Measurements from ENCODE around the gene SIRT7. TPM values are rescaled to one million over a fixed set of nuclear protein-coding genes. Genes with fewer than 3 reads are reported as not detected.

SIRT7 gene
- total RNA-seq, 2 experiments from 2014 or later = 49.1 to 69.3 TPM

- Histone ChIP-seq H3K4me1 (ENCODE audit: insufficient read depth, low read length, poor library complexity, severe bottlenecking) (peaks cover 23% of the 10 kb centered on the region), H2AFZ (ENCODE audit: low read length) (no peak overlapping the region), H3K79me2 (ENCODE audit: insufficient read depth, low read depth, low read length) (peaks cover 35% of the 10 kb centered on the region), H3K27ac (ENCODE audit: low read depth, low read length, poor library complexity, severe bottlenecking) (no peak overlapping the region), H3K4me2 (ENCODE audit: low read length) (no peak overlapping the region), H3K36me3 (ENCODE audit: insufficient read depth, low read length) (peaks cover 61% of the 10 kb centered on the region), H3K9me3 (ENCODE audit: low read length) (no peaks in the 10 kb centered on the region), H4K20me1 (ENCODE audit: insufficient read depth, low read length) (peaks cover 2% of the 10 kb centered on the region; the same call in 1 of the 2 replicates), H3K9me2 (ENCODE audit: insufficient read depth, low read length) (no peaks in the 10 kb centered on the region), H3K4me3 (ENCODE audit: low read depth, low read length, poor library complexity, severe bottlenecking) (no peak overlapping the region)
- CTCF ChIA-PET (ENCODE audit: unreplicated experiment) = no interaction called here
- no TSS peak for BruUV-seq (replicated peaks)
- intact Hi-C loops (cut with micrococcal nuclease; ENCODE audit: unreplicated experiment) = no loop called here
- DNase-seq (ENCODE audit: low spot score) = no peak
- no peak for TF ChIP-seq EZH2phosphoT487 (IDR thresholded peaks at IDR 0.05; ENCODE audit: borderline replicate concordance, low read depth, low read length)
- TF ChIP-seq, protein P1, sequence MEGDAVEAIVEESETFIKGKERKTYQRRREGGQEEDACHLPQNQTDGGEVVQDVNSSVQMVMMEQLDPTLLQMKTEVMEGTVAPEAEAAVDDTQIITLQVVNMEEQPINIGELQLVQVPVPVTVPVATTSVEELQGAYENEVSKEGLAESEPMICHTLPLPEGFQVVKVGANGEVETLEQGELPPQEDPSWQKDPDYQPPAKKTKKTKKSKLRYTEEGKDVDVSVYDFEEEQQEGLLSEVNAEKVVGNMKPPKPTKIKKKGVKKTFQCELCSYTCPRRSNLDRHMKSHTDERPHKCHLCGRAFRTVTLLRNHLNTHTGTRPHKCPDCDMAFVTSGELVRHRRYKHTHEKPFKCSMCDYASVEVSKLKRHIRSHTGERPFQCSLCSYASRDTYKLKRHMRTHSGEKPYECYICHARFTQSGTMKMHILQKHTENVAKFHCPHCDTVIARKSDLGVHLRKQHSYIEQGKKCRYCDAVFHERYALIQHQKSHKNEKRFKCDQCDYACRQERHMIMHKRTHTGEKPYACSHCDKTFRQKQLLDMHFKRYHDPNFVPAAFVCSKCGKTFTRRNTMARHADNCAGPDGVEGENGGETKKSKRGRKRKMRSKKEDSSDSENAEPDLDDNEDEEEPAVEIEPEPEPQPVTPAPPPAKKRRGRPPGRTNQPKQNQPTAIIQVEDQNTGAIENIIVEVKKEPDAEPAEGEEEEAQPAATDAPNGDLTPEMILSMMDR (conservative IDR thresholded peaks at IDR 0.05; ENCODE audit: low read length) = no peak
- POLR2A ChIA-PET = no interaction called here
Observed at GRCh38 chr17:81895400-81895799, 22.6 kb downstream of the SIRT7 start.

- ChIA-PET CTCF (ENCODE audit: unreplicated experiment) (no interaction called here), POLR2A (interaction anchor here (1.8 kb wide), 1 partner anchor 17 kb away, joined by 4 read pairs; no protein-coding TSS in a partner anchor)
- Histone ChIP-seq H3K79me2 (ENCODE audit: insufficient read depth, low read depth, low read length) (peaks cover 70% of the 10 kb centered on the region), H4K20me1 (ENCODE audit: insufficient read depth, low read length) (peaks cover 22% of the 10 kb centered on the region), H3K36me3 (ENCODE audit: insufficient read depth, low read length) (peaks cover 64% of the 10 kb centered on the region), H3K4me1 (ENCODE audit: insufficient read depth, low read length, poor library complexity, severe bottlenecking) (peaks cover 35% of the 10 kb centered on the region), H3K4me3 (ENCODE audit: low read depth, low read length, poor library complexity, severe bottlenecking) (peak overlapping the region; percentile 77), H3K27ac (ENCODE audit: low read depth, low read length, poor library complexity, severe bottlenecking) (peak overlapping the region; percentile 91), H3K4me2 (ENCODE audit: low read length) (peak overlapping the region; percentile 92), H3K9me3 (ENCODE audit: low read length) (no peaks in the 10 kb centered on the region), H2AFZ (ENCODE audit: low read length) (no peak overlapping the region), H3K9me2 (ENCODE audit: insufficient read depth, low read length) (no peaks in the 10 kb centered on the region)
- intact Hi-C loops (cut with micrococcal nuclease; ENCODE audit: unreplicated experiment) = loop anchor here (1.0 to 5.0 kb wide), 6 partner anchors 17 to 131 kb away; partner anchors contain the start of genes ARHGDIA, CENPX, MCRIP1 and PCYT2
- no peak for TF ChIP-seq EZH2phosphoT487 (IDR thresholded peaks at IDR 0.05; ENCODE audit: borderline replicate concordance, low read depth, low read length)
- TF ChIP-seq, protein P1 (conservative IDR thresholded peaks at IDR 0.05; ENCODE audit: low read length) = no peak
- DNase-seq (ENCODE audit: low spot score) = no peak
- BruUV-seq (replicated peaks) = no TSS peak
Observed at GRCh38 chr17:81891303-81891552, 26.7 kb downstream of the SIRT7 start.

- peaks cover 70% of the 10 kb centered on the region for H3K79me2 ChIP-seq (ENCODE audit: insufficient read depth, low read depth, low read length)
- intact Hi-C loops (cut with micrococcal nuclease; ENCODE audit: unreplicated experiment) = loop anchor here (1.0 to 5.0 kb wide), 6 partner anchors 16 to 132 kb away; partner anchors contain the start of genes ARHGDIA, CENPX, MCRIP1 and PCYT2
- CTCF ChIA-PET (ENCODE audit: unreplicated experiment) = no interaction called here
Observed at GRCh38 chr17:81890447-81891302, 27.3 kb downstream of the SIRT7 start.

More at GRCh38 chr17:81890447-81891302, 27.3 kb downstream of the SIRT7 start:
- TF ChIP-seq, protein P1 (conservative IDR thresholded peaks at IDR 0.05; ENCODE audit: low read length) = no peak
- TF ChIP-seq EZH2phosphoT487 (IDR thresholded peaks at IDR 0.05; ENCODE audit: borderline replicate concordance, low read depth, low read length) = no peak
- H3K4me1 ChIP-seq (ENCODE audit: insufficient read depth, low read length, poor library complexity, severe bottlenecking) = peaks cover 35% of the 10 kb centered on the region
- peak overlapping the region; percentile 92 for H3K4me2 ChIP-seq (ENCODE audit: low read length)
- peaks cover 65% of the 10 kb centered on the region for H3K36me3 ChIP-seq (ENCODE audit: insufficient read depth, low read length)
- BruUV-seq (replicated peaks) = no TSS peak
- POLR2A ChIA-PET = interaction anchor here (0.8 to 1.8 kb wide), 2 partner anchors 17 to 18 kb away, joined by 3 to 4 read pairs; no protein-coding TSS in a partner anchor
- peak overlapping the region; percentile 59 for H3K27ac ChIP-seq (ENCODE audit: low read depth, low read length, poor library complexity, severe bottlenecking)
- peak overlapping the region; percentile 77 for H3K4me3 ChIP-seq (ENCODE audit: low read depth, low read length, poor library complexity, severe bottlenecking)
- H3K9me2 ChIP-seq (ENCODE audit: insufficient read depth, low read length) = no peaks in the 10 kb centered on the region
- peaks cover 22% of the 10 kb centered on the region for H4K20me1 ChIP-seq (ENCODE audit: insufficient read depth, low read length)
- H2AFZ ChIP-seq (ENCODE audit: low read length) = no peak overlapping the region
- no peaks in the 10 kb centered on the region for H3K9me3 ChIP-seq (ENCODE audit: low read length)
- peak; percentile 71 for DNase-seq (ENCODE audit: low spot score)
